Measurements from ENCODE around the gene ARHGAP45. TPM values are rescaled to one million over a fixed set of nuclear protein-coding genes. Genes with fewer than 3 reads are reported as not detected.
"Not testable (repeated sequence)": the region's sequence is repeated elsewhere in the genome, so short reads cannot be mapped to it uniquely, and the experiment has no call there.

Gene ARHGAP45
- total RNA-seq, 1 donor from 2014 or later: 201 TPM

- Mint-ChIP-seq H3K4me3 (no peak overlapping the region), H3K9me3 (no peaks in the 10 kb centered on the region), H3K36me3 (ENCODE audit: low read depth) (peaks cover 4% of the 10 kb centered on the region), H3K27me3 (ENCODE audit: insufficient read depth) (no peaks in the 10 kb centered on the region), H3K27ac (no peak overlapping the region), H3K4me1 (ENCODE audit: low read depth) (no peaks in the 10 kb centered on the region)
- intact Hi-C loops (cut with micrococcal nuclease): no loop called here
- DNase-seq (ENCODE audit: low spot score): no peak
Measured at GRCh38 chr19:1112268-1113029, 45.5 kb downstream of the ARHGAP45 start.

GRCh38 chr19:1113030-1113985 lies 46.3 kb downstream of the ARHGAP45 start:
- H3K36me3 Mint-ChIP-seq (ENCODE audit: low read depth): peaks cover 8% of the 10 kb centered on the region
- no peaks in the 10 kb centered on the region for H3K9me3 Mint-ChIP-seq
- intact Hi-C loops (cut with micrococcal nuclease): no loop called here
- peak; percentile 66 for DNase-seq (ENCODE audit: low spot score)
- no peak overlapping the region for H3K4me3 Mint-ChIP-seq
- H3K4me1 Mint-ChIP-seq (ENCODE audit: low read depth): no peaks in the 10 kb centered on the region
- H3K27ac Mint-ChIP-seq: no peak overlapping the region
- H3K27me3 Mint-ChIP-seq (ENCODE audit: insufficient read depth): no peaks in the 10 kb centered on the region

GRCh38 chr19:1113986-1114483 lies 47.1 kb downstream of the ARHGAP45 start:
- Mint-ChIP-seq H3K36me3 (ENCODE audit: low read depth) (peaks cover 11% of the 10 kb centered on the region), H3K4me3 (no peak overlapping the region), H3K27ac (no peak overlapping the region), H3K4me1 (ENCODE audit: low read depth) (no peaks in the 10 kb centered on the region), H3K9me3 (no peaks in the 10 kb centered on the region), H3K27me3 (ENCODE audit: insufficient read depth) (no peaks in the 10 kb centered on the region)
- intact Hi-C loops (cut with micrococcal nuclease): no loop called here
- DNase-seq (ENCODE audit: low spot score): no peak

GRCh38 chr19:1114728-1115127 lies 47.8 kb downstream of the ARHGAP45 start:
- H3K9me3 Mint-ChIP-seq; H3K27ac Mint-ChIP-seq; H3K4me3 Mint-ChIP-seq; DNase-seq (ENCODE audit: low spot score); H3K4me1 Mint-ChIP-seq (ENCODE audit: low read depth); intact Hi-C loops (cut with micrococcal nuclease); H3K27me3 Mint-ChIP-seq (ENCODE audit: insufficient read depth): not testable (repeated sequence)
- H3K36me3 Mint-ChIP-seq (ENCODE audit: low read depth): peaks cover 11% of the 10 kb centered on the region

GRCh38 chr19:1115646-1116420 lies 48.9 kb downstream of the ARHGAP45 start:
- no peaks in the 10 kb centered on the region for H3K4me1 Mint-ChIP-seq (ENCODE audit: low read depth)
- H3K9me3 Mint-ChIP-seq: no peaks in the 10 kb centered on the region
- H3K36me3 Mint-ChIP-seq (ENCODE audit: low read depth): peaks cover 9% of the 10 kb centered on the region
- no peak for DNase-seq (ENCODE audit: low spot score)
- no peak overlapping the region for H3K4me3 Mint-ChIP-seq
- intact Hi-C loops (cut with micrococcal nuclease): no loop called here
- H3K27me3 Mint-ChIP-seq (ENCODE audit: insufficient read depth): no peaks in the 10 kb centered on the region
- H3K27ac Mint-ChIP-seq: no peak overlapping the region

GRCh38 chr19:1116726-1117581 lies 50.0 kb downstream of the ARHGAP45 start:
- DNase-seq (ENCODE audit: low spot score): no peak
- no peak overlapping the region for H3K4me3 Mint-ChIP-seq
- no peak overlapping the region for H3K27ac Mint-ChIP-seq
- intact Hi-C loops (cut with micrococcal nuclease): no loop called here
- H3K27me3 Mint-ChIP-seq (ENCODE audit: insufficient read depth): no peaks in the 10 kb centered on the region
- H3K36me3 Mint-ChIP-seq (ENCODE audit: low read depth): peaks cover 17% of the 10 kb centered on the region
- H3K9me3 Mint-ChIP-seq: no peaks in the 10 kb centered on the region
- no peaks in the 10 kb centered on the region for H3K4me1 Mint-ChIP-seq (ENCODE audit: low read depth)

GRCh38 chr19:1117654-1118053 lies 50.7 kb downstream of the ARHGAP45 start:
- intact Hi-C loops (cut with micrococcal nuclease): no loop called here
- no peaks in the 10 kb centered on the region for H3K9me3 Mint-ChIP-seq
- H3K27ac Mint-ChIP-seq: no peak overlapping the region
- DNase-seq (ENCODE audit: low spot score): no peak
- peaks cover 17% of the 10 kb centered on the region for H3K36me3 Mint-ChIP-seq (ENCODE audit: low read depth)
- H3K4me3 Mint-ChIP-seq: no peak overlapping the region
- no peaks in the 10 kb centered on the region for H3K27me3 Mint-ChIP-seq (ENCODE audit: insufficient read depth)
- no peaks in the 10 kb centered on the region for H3K4me1 Mint-ChIP-seq (ENCODE audit: low read depth)

- no peaks in the 10 kb centered on the region for H3K27me3 Mint-ChIP-seq (ENCODE audit: insufficient read depth)
- H3K4me1 Mint-ChIP-seq (ENCODE audit: low read depth): no peaks in the 10 kb centered on the region
- no peak for DNase-seq (ENCODE audit: low spot score)
- H3K27ac Mint-ChIP-seq: no peak overlapping the region
- peaks cover 21% of the 10 kb centered on the region for H3K36me3 Mint-ChIP-seq (ENCODE audit: low read depth)
- intact Hi-C loops (cut with micrococcal nuclease): no loop called here
- H3K9me3 Mint-ChIP-seq: no peaks in the 10 kb centered on the region
- no peak overlapping the region for H3K4me3 Mint-ChIP-seq
Measured at GRCh38 chr19:1118999-1119398, 52.0 kb downstream of the ARHGAP45 start.

- Mint-ChIP-seq H3K4me3 (no peak overlapping the region), H3K27ac (no peak overlapping the region), H3K9me3 (no peaks in the 10 kb centered on the region)
Measured at GRCh38 chr19:1119475-1120217, 52.7 kb downstream of the ARHGAP45 start.

GRCh38 chr19:1121395-1121794 lies 54.4 kb downstream of the ARHGAP45 start:
- Mint-ChIP-seq H3K27ac (no peak overlapping the region), H3K4me1 (ENCODE audit: low read depth) (no peaks in the 10 kb centered on the region), H3K4me3 (no peak overlapping the region), H3K36me3 (ENCODE audit: low read depth) (peaks cover 21% of the 10 kb centered on the region), H3K9me3 (no peaks in the 10 kb centered on the region), H3K27me3 (ENCODE audit: insufficient read depth) (no peaks in the 10 kb centered on the region)
- no peak for DNase-seq (ENCODE audit: low spot score)
- intact Hi-C loops (cut with micrococcal nuclease): no loop called here

More at GRCh38 chr19:1119475-1120217, 52.7 kb downstream of the ARHGAP45 start:
- intact Hi-C loops (cut with micrococcal nuclease): no loop called here
- DNase-seq (ENCODE audit: low spot score): no peak
- Mint-ChIP-seq H3K36me3 (ENCODE audit: low read depth) (peaks cover 21% of the 10 kb centered on the region), H3K4me1 (ENCODE audit: low read depth) (no peaks in the 10 kb centered on the region), H3K27me3 (ENCODE audit: insufficient read depth) (no peaks in the 10 kb centered on the region)

Data from activated T-helper 1 cell treated with anti-CD3 and anti-CD28 coated beads, Interleukin-12 subunit alpha, Interleukin-12 subunit beta, Interleukin-2, Interleukin-4 antibody, amounts not matched to agents 30 ng/mL and 10 ng/mL and 1 ng/mL, durations not matched to agents 14 hours and 24 hours and 36 hours (primary cell).